ENCODE results near the gene SDS.

SDS gene

DNA sequence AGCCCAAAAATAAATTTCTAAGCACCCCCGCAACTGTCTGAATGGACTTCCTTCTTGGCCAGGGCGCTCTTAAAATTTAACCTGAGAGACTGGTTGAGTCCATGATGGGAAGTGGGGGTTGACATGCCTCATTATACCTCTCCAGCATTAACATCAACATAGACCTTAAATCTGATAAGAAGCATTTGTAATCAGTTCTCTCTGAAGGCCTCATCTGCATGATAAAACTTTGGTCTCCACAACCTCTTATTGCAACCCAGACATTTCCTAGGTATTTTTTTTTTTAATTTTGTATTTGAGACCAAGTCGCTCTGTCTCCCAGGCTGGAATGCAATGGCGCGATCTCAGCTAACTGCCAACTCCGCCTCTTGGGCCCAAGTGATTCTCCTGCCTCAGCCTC, 58.4 kb downstream of the SDS start:
- no peak for DNase-seq

Data from COR-L47 (cell line).